Osteocyte (in vitro differentiated cells): ENCODE results near the gene CACNA1D. TPM values are rescaled to one million over a fixed set of nuclear protein-coding genes. Genes with fewer than 3 reads are reported as not detected.

Experiments used
- DNase-seq: peaks from one replicate; pipeline ENCODE4 v3.0.0; 2021; ENCODE audit warnings: mixed read lengths; ENCODE audit not compliant: unreplicated experiment; ENCODE audit errors: extremely low spot score
- H3K27ac Mint-ChIP-seq: one replicate; pipeline ENCODE4 v1.8.0; 2021; ENCODE audit warnings: mild to moderate bottlenecking, mixed read lengths; ENCODE audit not compliant: unreplicated experiment
- H3K27me3 Mint-ChIP-seq: one replicate; pipeline ENCODE4 v1.8.0; 2021; ENCODE audit warnings: mixed read lengths; ENCODE audit not compliant: unreplicated experiment
- H3K36me3 Mint-ChIP-seq: one replicate; pipeline ENCODE4 v1.8.0; 2021; ENCODE audit warnings: mixed read lengths; ENCODE audit not compliant: unreplicated experiment
- H3K4me1 Mint-ChIP-seq: one replicate; pipeline ENCODE4 v1.8.0; 2021; ENCODE audit warnings: mixed read lengths; ENCODE audit not compliant: unreplicated experiment
- H3K4me3 Mint-ChIP-seq: one replicate; pipeline ENCODE4 v1.8.0; 2021; ENCODE audit warnings: mild to moderate bottlenecking, moderate library complexity, mixed read lengths; ENCODE audit not compliant: unreplicated experiment
- H3K9me3 Mint-ChIP-seq: one replicate; pipeline ENCODE4 v1.8.0; 2021; ENCODE audit warnings: mixed read lengths; ENCODE audit not compliant: unreplicated experiment
- total RNA-seq: library from RNA; stranded (reverse); gene quantifications from 2 replicates; pipeline ENCODE4 v1.2.1, GENCODE V29; 2021
- TF ChIP-seq, protein P1 (sequence below): fragments of 200-600 bp; sonication (generic); IDR thresholded peaks from 2 replicates; pipeline ENCODE4 v1.5.0; 2021; ENCODE audit warnings: antibody characterized with exemption, mild to moderate bottlenecking, moderate library complexity

CACNA1D gene
- total RNA-seq, 1 donor from 2014 or later, result 0.48 TPM

DNA sequence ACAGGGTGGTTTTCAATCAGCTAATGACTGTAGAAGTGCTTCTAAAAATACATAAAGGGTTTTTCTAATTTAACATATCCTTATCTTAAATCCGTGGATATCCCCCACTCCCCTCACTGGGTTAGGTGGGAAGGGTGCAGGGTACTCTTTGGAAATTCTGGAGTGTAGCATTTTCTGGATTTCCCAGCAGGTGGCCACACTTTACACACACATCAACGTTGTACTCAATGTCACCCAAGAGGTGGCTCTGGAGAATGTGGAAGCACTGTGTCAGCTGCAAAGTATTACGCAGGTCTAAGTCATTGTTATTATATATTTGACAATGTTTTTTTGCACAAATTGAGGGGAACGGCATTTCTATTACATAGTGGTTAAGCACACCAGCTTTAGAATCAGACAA lies 183.0 kb downstream of the CACNA1D start:
- H3K27me3 Mint-ChIP-seq, result peaks cover 29% of the 10 kb centered on the region
- H3K36me3 Mint-ChIP-seq, result no peaks in the 10 kb centered on the region
- TF ChIP-seq, protein P1, sequence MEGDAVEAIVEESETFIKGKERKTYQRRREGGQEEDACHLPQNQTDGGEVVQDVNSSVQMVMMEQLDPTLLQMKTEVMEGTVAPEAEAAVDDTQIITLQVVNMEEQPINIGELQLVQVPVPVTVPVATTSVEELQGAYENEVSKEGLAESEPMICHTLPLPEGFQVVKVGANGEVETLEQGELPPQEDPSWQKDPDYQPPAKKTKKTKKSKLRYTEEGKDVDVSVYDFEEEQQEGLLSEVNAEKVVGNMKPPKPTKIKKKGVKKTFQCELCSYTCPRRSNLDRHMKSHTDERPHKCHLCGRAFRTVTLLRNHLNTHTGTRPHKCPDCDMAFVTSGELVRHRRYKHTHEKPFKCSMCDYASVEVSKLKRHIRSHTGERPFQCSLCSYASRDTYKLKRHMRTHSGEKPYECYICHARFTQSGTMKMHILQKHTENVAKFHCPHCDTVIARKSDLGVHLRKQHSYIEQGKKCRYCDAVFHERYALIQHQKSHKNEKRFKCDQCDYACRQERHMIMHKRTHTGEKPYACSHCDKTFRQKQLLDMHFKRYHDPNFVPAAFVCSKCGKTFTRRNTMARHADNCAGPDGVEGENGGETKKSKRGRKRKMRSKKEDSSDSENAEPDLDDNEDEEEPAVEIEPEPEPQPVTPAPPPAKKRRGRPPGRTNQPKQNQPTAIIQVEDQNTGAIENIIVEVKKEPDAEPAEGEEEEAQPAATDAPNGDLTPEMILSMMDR, result no peak
- H3K9me3 Mint-ChIP-seq, result no peaks in the 10 kb centered on the region
- no peak for DNase-seq
- no peak overlapping the region for H3K4me3 Mint-ChIP-seq
- H3K4me1 Mint-ChIP-seq, result no peaks in the 10 kb centered on the region
- H3K27ac Mint-ChIP-seq, result no peak overlapping the region

DNA sequence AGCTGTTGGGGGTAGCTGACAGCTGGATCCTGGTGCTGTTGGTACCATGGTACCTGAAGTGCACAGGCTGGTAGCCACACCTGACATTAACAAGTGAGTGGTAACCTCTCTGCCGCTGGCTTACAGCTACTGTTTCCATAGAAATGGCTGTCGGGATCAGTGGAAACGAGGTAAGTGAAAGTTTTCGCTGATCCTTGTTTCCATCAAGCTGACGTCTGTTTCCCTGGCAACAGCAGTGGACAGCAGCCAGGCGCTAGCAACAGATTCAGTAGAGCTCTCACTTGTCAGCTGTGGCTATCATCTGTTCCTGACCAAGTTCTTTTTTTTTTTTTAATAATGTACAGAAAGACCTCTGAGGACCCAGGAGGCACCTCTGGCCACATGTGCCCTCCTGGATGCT lies 185.6 kb downstream of the CACNA1D start:
- H3K27ac Mint-ChIP-seq, result no peak overlapping the region
- H3K4me1 Mint-ChIP-seq, result no peaks in the 10 kb centered on the region
- peaks cover 44% of the 10 kb centered on the region for H3K27me3 Mint-ChIP-seq
- H3K9me3 Mint-ChIP-seq, result no peaks in the 10 kb centered on the region
- H3K4me3 Mint-ChIP-seq, result no peak overlapping the region
- TF ChIP-seq, protein P1, result no peak
- no peak for DNase-seq
- H3K36me3 Mint-ChIP-seq, result no peaks in the 10 kb centered on the region

DNA sequence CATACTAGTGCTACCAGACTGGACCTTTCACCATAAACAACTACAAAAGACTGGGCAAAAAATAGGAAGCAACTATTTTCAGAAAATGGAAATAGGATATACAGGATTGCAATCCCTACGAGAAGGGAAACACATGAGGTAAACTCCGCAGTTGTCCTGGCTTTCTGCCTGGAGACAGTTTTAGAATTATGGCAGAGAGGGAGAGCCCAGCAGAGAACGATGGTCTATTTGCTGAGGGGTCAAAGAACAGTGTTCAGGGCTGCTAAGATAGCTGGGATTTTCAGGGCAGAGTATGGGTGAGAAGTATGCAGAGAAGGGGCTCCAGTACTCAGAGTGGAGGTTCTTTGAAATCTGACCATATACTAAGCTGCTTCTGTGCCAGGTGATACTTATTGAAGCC lies 188.4 kb downstream of the CACNA1D start:
- DNase-seq, result no peak
- Mint-ChIP-seq H3K27ac (no peak overlapping the region), H3K4me3 (no peak overlapping the region), H3K9me3 (no peaks in the 10 kb centered on the region), H3K4me1 (no peaks in the 10 kb centered on the region), H3K27me3 (peaks cover 62% of the 10 kb centered on the region), H3K36me3 (no peaks in the 10 kb centered on the region)
- TF ChIP-seq, protein P1, result no peak

DNA sequence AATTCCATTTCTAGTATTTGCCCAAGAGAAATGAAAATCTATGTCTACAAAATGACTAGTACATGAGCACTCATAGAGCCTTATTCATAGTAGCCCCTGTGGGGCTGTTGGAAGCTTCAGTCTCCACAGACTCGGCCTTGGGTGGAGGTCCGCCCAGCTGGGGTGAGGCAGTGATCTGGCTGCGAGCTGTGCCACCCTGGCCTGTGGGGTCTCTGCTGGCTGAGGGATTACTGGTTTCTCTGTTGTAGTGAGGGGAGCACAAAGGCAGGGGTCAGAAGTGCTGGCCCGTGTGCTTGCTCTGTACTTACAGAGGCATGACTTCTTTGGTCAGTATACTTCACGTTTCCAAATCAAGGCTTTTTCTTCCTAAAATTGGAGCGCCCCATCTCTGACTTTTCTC lies 193.7 kb downstream of the CACNA1D start:
- Mint-ChIP-seq H3K27me3 (peaks cover 58% of the 10 kb centered on the region), H3K36me3 (no peaks in the 10 kb centered on the region), H3K4me3 (no peak overlapping the region), H3K9me3 (no peaks in the 10 kb centered on the region), H3K4me1 (no peaks in the 10 kb centered on the region), H3K27ac (no peak overlapping the region)
- DNase-seq, result no peak
- TF ChIP-seq, protein P1, result no peak

DNA sequence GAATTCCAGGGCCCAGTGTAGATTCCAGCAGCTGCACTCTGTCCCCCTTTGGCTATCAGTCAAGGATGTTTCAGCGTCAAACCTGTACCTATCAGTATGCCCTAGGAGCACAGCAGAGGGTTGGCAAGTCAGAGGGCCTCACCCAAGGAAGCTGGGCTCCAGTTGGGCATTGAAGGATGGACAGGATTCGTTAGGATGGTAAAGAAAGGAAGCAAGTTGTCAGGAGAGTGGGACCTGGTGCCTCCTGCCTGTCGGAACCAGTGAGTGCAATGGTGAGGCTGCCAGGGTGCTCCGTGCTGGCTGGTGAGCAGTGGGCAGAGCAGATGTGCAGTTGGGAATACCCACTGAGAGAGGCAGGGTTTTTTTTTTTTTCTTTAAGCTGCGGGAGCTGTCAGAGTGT lies 194.6 kb downstream of the CACNA1D start:
- no peaks in the 10 kb centered on the region for H3K9me3 Mint-ChIP-seq
- no peak overlapping the region for H3K27ac Mint-ChIP-seq
- no peak for DNase-seq
- H3K36me3 Mint-ChIP-seq, result no peaks in the 10 kb centered on the region
- TF ChIP-seq, protein P1, result no peak
- peaks cover 52% of the 10 kb centered on the region for H3K27me3 Mint-ChIP-seq
- no peaks in the 10 kb centered on the region for H3K4me1 Mint-ChIP-seq
- no peak overlapping the region for H3K4me3 Mint-ChIP-seq
